ENCODE measurements around the gene NCAPD2.
A peak's percentile ranks its signal among the peaks of the same experiment; 100 is the strongest.

NCAPD2 gene, protein sequence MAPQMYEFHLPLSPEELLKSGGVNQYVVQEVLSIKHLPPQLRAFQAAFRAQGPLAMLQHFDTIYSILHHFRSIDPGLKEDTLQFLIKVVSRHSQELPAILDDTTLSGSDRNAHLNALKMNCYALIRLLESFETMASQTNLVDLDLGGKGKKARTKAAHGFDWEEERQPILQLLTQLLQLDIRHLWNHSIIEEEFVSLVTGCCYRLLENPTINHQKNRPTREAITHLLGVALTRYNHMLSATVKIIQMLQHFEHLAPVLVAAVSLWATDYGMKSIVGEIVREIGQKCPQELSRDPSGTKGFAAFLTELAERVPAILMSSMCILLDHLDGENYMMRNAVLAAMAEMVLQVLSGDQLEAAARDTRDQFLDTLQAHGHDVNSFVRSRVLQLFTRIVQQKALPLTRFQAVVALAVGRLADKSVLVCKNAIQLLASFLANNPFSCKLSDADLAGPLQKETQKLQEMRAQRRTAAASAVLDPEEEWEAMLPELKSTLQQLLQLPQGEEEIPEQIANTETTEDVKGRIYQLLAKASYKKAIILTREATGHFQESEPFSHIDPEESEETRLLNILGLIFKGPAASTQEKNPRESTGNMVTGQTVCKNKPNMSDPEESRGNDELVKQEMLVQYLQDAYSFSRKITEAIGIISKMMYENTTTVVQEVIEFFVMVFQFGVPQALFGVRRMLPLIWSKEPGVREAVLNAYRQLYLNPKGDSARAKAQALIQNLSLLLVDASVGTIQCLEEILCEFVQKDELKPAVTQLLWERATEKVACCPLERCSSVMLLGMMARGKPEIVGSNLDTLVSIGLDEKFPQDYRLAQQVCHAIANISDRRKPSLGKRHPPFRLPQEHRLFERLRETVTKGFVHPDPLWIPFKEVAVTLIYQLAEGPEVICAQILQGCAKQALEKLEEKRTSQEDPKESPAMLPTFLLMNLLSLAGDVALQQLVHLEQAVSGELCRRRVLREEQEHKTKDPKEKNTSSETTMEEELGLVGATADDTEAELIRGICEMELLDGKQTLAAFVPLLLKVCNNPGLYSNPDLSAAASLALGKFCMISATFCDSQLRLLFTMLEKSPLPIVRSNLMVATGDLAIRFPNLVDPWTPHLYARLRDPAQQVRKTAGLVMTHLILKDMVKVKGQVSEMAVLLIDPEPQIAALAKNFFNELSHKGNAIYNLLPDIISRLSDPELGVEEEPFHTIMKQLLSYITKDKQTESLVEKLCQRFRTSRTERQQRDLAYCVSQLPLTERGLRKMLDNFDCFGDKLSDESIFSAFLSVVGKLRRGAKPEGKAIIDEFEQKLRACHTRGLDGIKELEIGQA (N-terminal part only)

GRCh38 chr12:6493497-6494257 lies at the start of gene NCAPD2:
Gene NCAPD2, plus strand, starts transcription at chr12:6494102. Its CDS starts 997 bp downstream, at chr12:6495099.
- peak within 1 kb of the TSS; percentile 93 for H3K4me2 ChIP-seq (ENCODE audit: low read length)
- H3K9ac ChIP-seq (ENCODE audit: low read length) = peak within 1 kb of the TSS; percentile 95
- peak within 1 kb of the TSS; percentile 83 for H3K4me3 ChIP-seq (ENCODE audit: low read length)
- peaks cover 17% of the 10 kb centered on the region for H3K4me1 ChIP-seq (ENCODE audit: low read length)
- no peaks in the 10 kb centered on the region for H3K9me3 ChIP-seq (ENCODE audit: insufficient read depth, low read length)
- peaks cover 50% of the 10 kb centered on the region for H3K79me2 ChIP-seq (ENCODE audit: low read length)
- no peaks in the 10 kb centered on the region for H3K27me3 ChIP-seq (ENCODE audit: low read depth, low read length)
- H3K36me3 ChIP-seq (replicated peaks; ENCODE audit: low read depth, low read length) = peaks cover 32% of the 10 kb centered on the region
- TF ChIP-seq EZH2phosphoT487 (IDR thresholded peaks at IDR 0.05; ENCODE audit: low read depth) = no peak
- TF ChIP-seq, protein P1, sequence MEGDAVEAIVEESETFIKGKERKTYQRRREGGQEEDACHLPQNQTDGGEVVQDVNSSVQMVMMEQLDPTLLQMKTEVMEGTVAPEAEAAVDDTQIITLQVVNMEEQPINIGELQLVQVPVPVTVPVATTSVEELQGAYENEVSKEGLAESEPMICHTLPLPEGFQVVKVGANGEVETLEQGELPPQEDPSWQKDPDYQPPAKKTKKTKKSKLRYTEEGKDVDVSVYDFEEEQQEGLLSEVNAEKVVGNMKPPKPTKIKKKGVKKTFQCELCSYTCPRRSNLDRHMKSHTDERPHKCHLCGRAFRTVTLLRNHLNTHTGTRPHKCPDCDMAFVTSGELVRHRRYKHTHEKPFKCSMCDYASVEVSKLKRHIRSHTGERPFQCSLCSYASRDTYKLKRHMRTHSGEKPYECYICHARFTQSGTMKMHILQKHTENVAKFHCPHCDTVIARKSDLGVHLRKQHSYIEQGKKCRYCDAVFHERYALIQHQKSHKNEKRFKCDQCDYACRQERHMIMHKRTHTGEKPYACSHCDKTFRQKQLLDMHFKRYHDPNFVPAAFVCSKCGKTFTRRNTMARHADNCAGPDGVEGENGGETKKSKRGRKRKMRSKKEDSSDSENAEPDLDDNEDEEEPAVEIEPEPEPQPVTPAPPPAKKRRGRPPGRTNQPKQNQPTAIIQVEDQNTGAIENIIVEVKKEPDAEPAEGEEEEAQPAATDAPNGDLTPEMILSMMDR (IDR thresholded peaks at IDR 0.05; ENCODE audit: low read depth, low read length) = no peak
- H2AFZ ChIP-seq (ENCODE audit: low read depth, low read length) = peak within 1 kb of the TSS; percentile 60
- peak within 1 kb of the TSS; percentile 92 for H3K27ac ChIP-seq (ENCODE audit: low read length)
- H4K20me1 ChIP-seq (ENCODE audit: insufficient read depth, low read length) = no peaks in the 10 kb centered on the region

- H3K79me2 ChIP-seq (ENCODE audit: low read length) = no peaks in the 10 kb centered on the region
- H3K4me3 ChIP-seq (ENCODE audit: low read length) = no peak within 1 kb of the TSS
- H2AFZ ChIP-seq (ENCODE audit: low read depth, low read length) = no peak within 1 kb of the TSS
- H3K27ac ChIP-seq (ENCODE audit: low read length) = no peak within 1 kb of the TSS
- no peaks in the 10 kb centered on the region for H4K20me1 ChIP-seq (ENCODE audit: insufficient read depth, low read length)
- H3K4me2 ChIP-seq (ENCODE audit: low read length) = no peak within 1 kb of the TSS
- TF ChIP-seq, protein P1 (IDR thresholded peaks at IDR 0.05; ENCODE audit: low read depth, low read length) = no peak
- TF ChIP-seq EZH2phosphoT487 (IDR thresholded peaks at IDR 0.05; ENCODE audit: low read depth) = no peak
- H3K9me3 ChIP-seq (ENCODE audit: insufficient read depth, low read length) = peaks cover 13% of the 10 kb centered on the region; the same call in 1 of the 2 replicates
- H3K27me3 ChIP-seq (ENCODE audit: low read depth, low read length) = no peaks in the 10 kb centered on the region
- peaks cover 4% of the 10 kb centered on the region for H3K36me3 ChIP-seq (replicated peaks; ENCODE audit: low read depth, low read length)
- no peak within 1 kb of the TSS for H3K9ac ChIP-seq (ENCODE audit: low read length)
- peaks cover 24% of the 10 kb centered on the region for H3K4me1 ChIP-seq (ENCODE audit: low read length)
Observed at GRCh38 chr12:6444704-6445688, 48.9 kb upstream of the NCAPD2 start, which contains the start of gene CD27. Gene CD27, plus strand, starts transcription at chr12:6444955. Its CDS starts 141 bp downstream, at chr12:6445096.

DNA sequence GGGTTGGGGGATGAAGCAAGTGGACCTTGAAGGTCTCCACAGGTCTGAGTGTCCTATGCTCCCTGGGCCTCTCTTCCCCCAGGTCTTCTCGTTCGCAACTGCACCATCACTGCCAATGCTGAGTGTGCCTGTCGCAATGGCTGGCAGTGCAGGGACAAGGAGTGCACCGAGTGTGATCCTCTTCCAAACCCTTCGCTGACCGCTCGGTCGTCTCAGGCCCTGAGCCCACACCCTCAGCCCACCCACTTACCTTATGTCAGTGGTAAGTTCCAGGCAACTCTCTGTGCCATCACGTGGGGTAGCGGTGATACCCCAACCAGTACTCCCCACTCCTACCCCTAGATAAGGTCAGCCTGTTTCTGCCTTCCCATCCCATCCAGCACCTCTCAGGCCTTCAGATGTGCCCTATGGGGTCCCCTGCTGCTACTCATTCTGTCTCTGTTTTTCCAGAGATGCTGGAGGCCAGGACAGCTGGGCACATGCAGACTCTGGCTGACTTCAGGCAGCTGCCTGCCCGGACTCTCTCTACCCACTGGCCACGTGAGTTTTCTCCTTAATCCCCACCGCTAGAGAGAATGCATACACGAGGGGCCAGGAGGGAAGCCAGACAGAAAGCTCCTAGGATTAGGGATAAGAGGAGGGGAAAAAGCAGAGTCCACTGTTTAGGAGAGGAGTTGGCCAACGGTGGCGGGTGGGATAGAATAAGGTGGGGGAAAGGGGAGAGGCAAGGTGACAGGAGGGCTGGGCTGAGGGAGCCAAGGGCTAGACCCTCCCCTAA lies 43.6 kb upstream of the NCAPD2 start:
- H3K9me3 ChIP-seq (ENCODE audit: insufficient read depth, low read length) = peaks cover 4% of the 10 kb centered on the region; the same call in 1 of the 2 replicates
- H3K27ac ChIP-seq (ENCODE audit: low read length) = peak overlapping the region; percentile 87
- TF ChIP-seq, protein P1 (IDR thresholded peaks at IDR 0.05; ENCODE audit: low read depth, low read length) = no peak
- TF ChIP-seq EZH2phosphoT487 (IDR thresholded peaks at IDR 0.05; ENCODE audit: low read depth) = no peak
- H3K36me3 ChIP-seq (replicated peaks; ENCODE audit: low read depth, low read length) = peaks cover 13% of the 10 kb centered on the region
- H4K20me1 ChIP-seq (ENCODE audit: insufficient read depth, low read length) = no peaks in the 10 kb centered on the region
- H3K27me3 ChIP-seq (ENCODE audit: low read depth, low read length) = no peaks in the 10 kb centered on the region
- peak overlapping the region; percentile 98 for H3K9ac ChIP-seq (ENCODE audit: low read length)
- peaks cover 28% of the 10 kb centered on the region for H3K4me1 ChIP-seq (ENCODE audit: low read length)
- H3K4me3 ChIP-seq (ENCODE audit: low read length) = peak overlapping the region; percentile 94
- H3K79me2 ChIP-seq (ENCODE audit: low read length) = peaks cover 22% of the 10 kb centered on the region
- H3K4me2 ChIP-seq (ENCODE audit: low read length) = peak overlapping the region; percentile 100
- no peak overlapping the region for H2AFZ ChIP-seq (ENCODE audit: low read depth, low read length)
